ENCODE measurements around the gene SH3BP1. TPM values are rescaled to one million over a fixed set of nuclear protein-coding genes. Genes with fewer than 3 reads are reported as not detected.

SH3BP1 gene
- total and polyA plus RNA-seq, 2 of the 13 experiments (the other 11 are each of a cell fraction or from before 2014, with no cell fraction given) = 8.4 to 18.5 TPM

- TF ChIP-seq KIAA2018 (CRISPR knock-in tag; IDR thresholded peaks at IDR 0.05; ENCODE audit: borderline replicate concordance) = no peak
- peak; percentile 30; the same call in 1 of the 2 replicates for TF ChIP-seq SOX5 (CRISPR knock-in tag; IDR thresholded peaks at IDR 0.05; ENCODE audit: borderline replicate concordance)
- peak; percentile 78; the same call in 1 of the 2 replicates for TF ChIP-seq ZNF281 (CRISPR knock-in tag; IDR thresholded peaks at IDR 0.05; ENCODE audit: borderline replicate concordance)
- TF ChIP-seq ZFP36L2 (CRISPR knock-in tag; IDR thresholded peaks at IDR 0.05) = no peak
- TF ChIP-seq MIER2 (CRISPR knock-in tag; IDR thresholded peaks at IDR 0.05) = no peak
- TF ChIP-seq KDM1A (CRISPR knock-in tag; IDR thresholded peaks at IDR 0.05) = no peak
- 0 out of 2 replicates have a peak, but pooled peaks have one; percentile 11 for TF ChIP-seq ZHX2 (IDR thresholded peaks at IDR 0.05; ENCODE audit: low read depth)
- TF ChIP-seq ZHX2 (CRISPR knock-in tag; IDR thresholded peaks at IDR 0.05; ENCODE audit: borderline replicate concordance) = no peak
- no peak for TF ChIP-seq REPIN1 (CRISPR knock-in tag; IDR thresholded peaks at IDR 0.05; ENCODE audit: borderline replicate concordance, low read depth)
- TF ChIP-seq ZNF251 (CRISPR knock-in tag; IDR thresholded peaks at IDR 0.05) = no peak
Measured at GRCh38 chr22:37676736-37677492, 37.4 kb downstream of the SH3BP1 start (continued).

Measured in HepG2 (cell line).